CD4-positive, alpha-beta memory T cell (primary cell): ENCODE measurements around the gene LRRC36. TPM values are rescaled to one million over a fixed set of nuclear protein-coding genes. Genes with fewer than 3 reads are reported as not detected.
A peak's percentile ranks its signal among the peaks of the same experiment; 100 is the strongest.

Source experiments
- CTCF ChIA-PET: fragments of 350-600 bp; sonication (Branson Sonifier 250); formaldehyde crosslinking; loops from one replicate; lab custom pipeline; 2021; ENCODE audit warnings: inconsistent platforms; ENCODE audit not compliant: partially characterized antibody; lab: Charles Lee
- POLR2A ChIA-PET: fragments of 350-600 bp; sonication (Branson Sonifier 250); formaldehyde crosslinking; loops from one replicate; lab custom pipeline; 2021; ENCODE audit not compliant: partially characterized antibody; lab: Charles Lee
- DNase-seq, 5 donors: peaks; one replicate each; pipeline versions ENCODE4 v3.0.0 to v3.0.0-alpha.2; 2020 to 2022; ENCODE audit warnings: mixed read lengths in 1 of 5
- H3K27ac ChIP-seq: one replicate; pipeline ENCODE4 v1.7.0; 2013; ENCODE audit warnings: low read depth, low read length
- H3K27me3 ChIP-seq: 2 replicates; pipeline ENCODE4 v1.7.0; 2013; ENCODE audit warnings: mild to moderate bottlenecking, low read length, moderate library complexity; ENCODE audit not compliant: insufficient read depth
- H3K36me3 ChIP-seq: 2 replicates; pipeline ENCODE4 v1.7.0; 2013; ENCODE audit warnings: mild to moderate bottlenecking, low read length, moderate library complexity; ENCODE audit not compliant: insufficient read depth
- H3K4me1 ChIP-seq: 2 replicates; pipeline ENCODE4 v1.7.0; 2013; ENCODE audit warnings: mild to moderate bottlenecking, low read length, moderate library complexity; ENCODE audit not compliant: insufficient read depth
- H3K4me3 ChIP-seq, 2 donors: one replicate each; pipeline ENCODE4 v1.7.0; 2013; ENCODE audit warnings: low read length in 2 of 2, mild to moderate bottlenecking in 1 of 2
- H3K9me3 ChIP-seq, 2 donors: one replicate each; pipeline ENCODE4 v1.7.0; 2013; ENCODE audit warnings: low read length in 2 of 2, control low read depth in 1 of 2; ENCODE audit not compliant: control insufficient read depth in 1 of 2
- H3K27ac Mint-ChIP-seq, 7 donors: one replicate each; pipeline ENCODE4 v1.8.0; 2020 to 2021; ENCODE audit warnings: mixed read lengths in 7 of 7, mild to moderate bottlenecking in 6 of 7, inconsistent platforms in 3 of 7, moderate library complexity in 3 of 7
- H3K27me3 Mint-ChIP-seq, 2 donors: one replicate each; pipeline ENCODE4 v1.8.0; 2020 to 2021; ENCODE audit warnings: mixed read lengths in 2 of 2
- H3K36me3 Mint-ChIP-seq, 2 donors: one replicate each; pipeline ENCODE4 v1.8.0; 2020 to 2021; ENCODE audit warnings: mixed read lengths in 2 of 2, inconsistent platforms in 1 of 2, mild to moderate bottlenecking in 1 of 2
- H3K4me1 Mint-ChIP-seq, 4 donors: one replicate each; pipeline ENCODE4 v1.8.0; 2020 to 2021; ENCODE audit warnings: mixed read lengths in 4 of 4, mild to moderate bottlenecking in 1 of 4
- H3K4me3 Mint-ChIP-seq, 8 donors: one replicate each; pipeline ENCODE4 v1.8.0; 2020 to 2021; ENCODE audit warnings: mixed read lengths in 8 of 8, mild to moderate bottlenecking in 7 of 8, moderate library complexity in 6 of 8, inconsistent platforms in 3 of 8
- H3K9me3 Mint-ChIP-seq, 8 donors: one replicate each; pipeline ENCODE4 v1.8.0; 2020 to 2021; ENCODE audit warnings: mixed read lengths in 8 of 8, mild to moderate bottlenecking in 5 of 8, inconsistent platforms in 3 of 8, moderate library complexity in 1 of 8
- intact Hi-C: fragments of 100-400 bp; cut with micrococcal nuclease; formaldehyde crosslinking; loops from one replicate; pipeline ENCODE4 v1.15.1; 2023
- polyA plus RNA-seq, 2 donors: library from polyadenylated mRNA; unstranded; fragments of 300-500 nt; fragmentation: Illumina TruSeq; gene quantifications; one replicate each; pipeline ENCODE4 v1.2.3, GENCODE V29; 2021
- total RNA-seq, 2 experiments: library from RNA; stranded (reverse); gene quantifications; one replicate each; pipeline ENCODE4 v1.2.3, GENCODE V29; 2021

The LRRC36 gene
- total and polyA plus RNA-seq, 4 experiments from 2014 or later: not detected

GRCh38 chr16:67280090-67281015, 46.3 kb upstream of the LRRC36 start:
- no peaks in the 10 kb centered on the region for H3K36me3 ChIP-seq
- H3K27ac ChIP-seq: no peak overlapping the region
- Mint-ChIP-seq H3K36me3 (peaks cover 1 to 14% of the 10 kb centered on the region in 2 donors), H3K4me3 (peak overlapping the region in 7 of 8 donors; percentile 33 to 76 (median 61)), H3K27me3 (no peaks in the 10 kb centered on the region), H3K4me1 (peaks cover 3 to 24% (median 15%) of the 10 kb centered on the region in 4 donors), H3K27ac (peak overlapping the region in 1 of 7 donors; percentile 57), H3K9me3 (no peaks in the 10 kb centered on the region)
- no peaks in the 10 kb centered on the region for H3K9me3 ChIP-seq
- no peaks in the 10 kb centered on the region for H3K27me3 ChIP-seq
- H3K4me1 ChIP-seq: peaks cover 20% of the 10 kb centered on the region
- H3K4me3 ChIP-seq: no peak overlapping the region
- no peak for DNase-seq
- ChIA-PET CTCF (interaction anchor here (0.8 to 1.2 kb wide), 2 partner anchors 10 to 20 kb away, joined by 3 read pairs; no protein-coding TSS in a partner anchor), POLR2A (interaction anchor here (1.3 to 2.0 kb wide), 2 partner anchors 18 to 36 kb away, joined by 4 to 5 read pairs; no protein-coding TSS in a partner anchor)
- intact Hi-C loops: no loop called here

- H3K27ac Mint-ChIP-seq: peak overlapping the region in 1 of 7 donors; percentile 52
These were observed 44.8 kb upstream of the LRRC36 start for GRCh38 chr16:67281536-67282446.

GRCh38 chr16:67282447-67282805, 44.2 kb upstream of the LRRC36 start:
- ChIA-PET POLR2A (no interaction called here), CTCF (interaction anchor here (1.4 kb wide), 1 partner anchor 116 kb away, joined by 3 read pairs; no protein-coding TSS in a partner anchor)
- no peaks in the 10 kb centered on the region for H3K9me3 Mint-ChIP-seq
- Histone ChIP-seq H3K27ac (no peak overlapping the region), H3K9me3 (no peaks in the 10 kb centered on the region), H3K36me3 (no peaks in the 10 kb centered on the region), H3K27me3 (no peaks in the 10 kb centered on the region), H3K4me3 (no peak overlapping the region), H3K4me1 (peaks cover 20% of the 10 kb centered on the region)
- intact Hi-C loops: no loop called here
- H3K36me3 Mint-ChIP-seq: peaks cover 0 to 6% of the 10 kb centered on the region in 2 donors
- H3K27ac Mint-ChIP-seq: no peak overlapping the region
- no peak overlapping the region for H3K4me3 Mint-ChIP-seq
- no peaks in the 10 kb centered on the region for H3K27me3 Mint-ChIP-seq
- H3K4me1 Mint-ChIP-seq: peaks cover 3 to 15% (median 8%) of the 10 kb centered on the region in 4 donors
- no peak for DNase-seq

More at GRCh38 chr16:67281536-67282446, 44.8 kb upstream of the LRRC36 start:
- peak overlapping the region in 2 of 8 donors; percentile 30 to 54 for H3K4me3 Mint-ChIP-seq
- no peak overlapping the region for H3K27ac ChIP-seq
- H3K27me3 Mint-ChIP-seq: no peaks in the 10 kb centered on the region
- POLR2A ChIA-PET: interaction anchor here (0.7 to 2.0 kb wide), 2 partner anchors 17 to 35 kb away, joined by 3 to 5 read pairs; partner anchors contain the start of gene FHOD1
- no peaks in the 10 kb centered on the region for H3K27me3 ChIP-seq
- H3K36me3 ChIP-seq: no peaks in the 10 kb centered on the region
- DNase-seq: no peak
- H3K9me3 Mint-ChIP-seq: no peaks in the 10 kb centered on the region
- peaks cover 3 to 16% (median 10%) of the 10 kb centered on the region in 4 donors for H3K4me1 Mint-ChIP-seq
- peaks cover 20% of the 10 kb centered on the region for H3K4me1 ChIP-seq
- intact Hi-C loops: no loop called here
- no peaks in the 10 kb centered on the region for H3K9me3 ChIP-seq
- no peak overlapping the region for H3K4me3 ChIP-seq
- H3K36me3 Mint-ChIP-seq: peaks cover 0 to 8% of the 10 kb centered on the region in 2 donors
- CTCF ChIA-PET: no interaction called here

GRCh38 chr16:67283039-67283825, 43.4 kb upstream of the LRRC36 start:
- POLR2A ChIA-PET: no interaction called here
- no peaks in the 10 kb centered on the region for H3K9me3 Mint-ChIP-seq
- intact Hi-C loops: no loop called here
- H3K36me3 Mint-ChIP-seq: peaks cover 0 to 3% of the 10 kb centered on the region in 2 donors
- H3K27me3 ChIP-seq: no peaks in the 10 kb centered on the region
- peak overlapping the region in 2 of 7 donors; percentile 2 to 82 for H3K27ac Mint-ChIP-seq
- peaks cover 3 to 9% (median 5%) of the 10 kb centered on the region in 4 donors for H3K4me1 Mint-ChIP-seq
- H3K4me3 Mint-ChIP-seq: no peak overlapping the region
- DNase-seq: no peak
- H3K27ac ChIP-seq: no peak overlapping the region
- CTCF ChIA-PET: interaction anchor here (1.1 to 1.4 kb wide), 2 partner anchors 23 to 115 kb away, joined by 3 read pairs; no protein-coding TSS in a partner anchor
- no peaks in the 10 kb centered on the region for H3K27me3 Mint-ChIP-seq
- H3K4me1 ChIP-seq: peaks cover 16% of the 10 kb centered on the region
- H3K4me3 ChIP-seq: no peak overlapping the region
- no peaks in the 10 kb centered on the region for H3K9me3 ChIP-seq
- H3K36me3 ChIP-seq: no peaks in the 10 kb centered on the region

GRCh38 chr16:67283826-67284555, 42.6 kb upstream of the LRRC36 start:
- ChIA-PET POLR2A (no interaction called here), CTCF (interaction anchor here (1.1 to 2.0 kb wide), 3 partner anchors 12 to 114 kb away, joined by 3 to 5 read pairs (median 3); no protein-coding TSS in a partner anchor)
- no peaks in the 10 kb centered on the region for H3K9me3 Mint-ChIP-seq
- H3K36me3 Mint-ChIP-seq: peaks cover 0 to 3% of the 10 kb centered on the region in 2 donors
- H3K4me3 Mint-ChIP-seq: no peak overlapping the region
- H3K36me3 ChIP-seq: no peaks in the 10 kb centered on the region
- intact Hi-C loops: no loop called here
- H3K9me3 ChIP-seq: no peaks in the 10 kb centered on the region
- H3K27ac Mint-ChIP-seq: peak overlapping the region in 2 of 7 donors; percentile 24 to 82
- H3K27me3 Mint-ChIP-seq: no peaks in the 10 kb centered on the region
- H3K27ac ChIP-seq: no peak overlapping the region
- no peak overlapping the region for H3K4me3 ChIP-seq
- DNase-seq: no peak
- peaks cover 10% of the 10 kb centered on the region for H3K4me1 ChIP-seq
- peaks cover 0 to 4% (median 2%) of the 10 kb centered on the region in 4 donors for H3K4me1 Mint-ChIP-seq
- no peaks in the 10 kb centered on the region for H3K27me3 ChIP-seq
